ENCODE measurements around the gene IFT88.

Gene IFT88

GRCh38 chr13:20570517-20570916 lies 3.6 kb downstream of the IFT88 start:
- Histone ChIP-seq H3K27ac (ENCODE audit: low read depth, low read length) (no peak overlapping the region), H3K9me2 (replicated peaks; ENCODE audit: insufficient read depth, low read length) (no peaks in the 10 kb centered on the region), H3K79me2 (ENCODE audit: insufficient read depth, low read length) (no peaks in the 10 kb centered on the region), H3K27me3 (ENCODE audit: low read length) (no peaks in the 10 kb centered on the region), H3K36me3 (ENCODE audit: low read length) (no peaks in the 10 kb centered on the region), H4K20me1 (ENCODE audit: low read depth, low read length) (no peaks in the 10 kb centered on the region), H2AFZ (ENCODE audit: low read depth, low read length, severe bottlenecking) (no peak overlapping the region), H3F3A (ENCODE audit: insufficient read depth) (0 out of 2 replicates have a peak, but pooled peaks cover 3% of the 10 kb centered on the region), H3K9me3 (ENCODE audit: insufficient read depth, low read length) (peaks cover 4% of the 10 kb centered on the region; the same call in 1 of the 2 replicates), H3K4me3 (ENCODE audit: insufficient read depth, low read length, poor library complexity, severe bottlenecking) (no peak overlapping the region), H3K4me2 (ENCODE audit: low read depth, low read length, poor library complexity, severe bottlenecking) (no peak overlapping the region), H3K9ac (ENCODE audit: low read length) (no peak overlapping the region)
- no peak for TF ChIP-seq EZH2phosphoT487 (conservative IDR thresholded peaks at IDR 0.05; ENCODE audit: low read length)
- no peak for TF ChIP-seq CTCF (IDR thresholded peaks at IDR 0.05; ENCODE audit: insufficient read depth, low read length, poor library complexity, severe bottlenecking)

- Histone ChIP-seq H3K4me2 (ENCODE audit: low read depth, low read length, poor library complexity, severe bottlenecking) (no peak overlapping the region), H4K20me1 (ENCODE audit: low read depth, low read length) (no peaks in the 10 kb centered on the region), H3K79me2 (ENCODE audit: insufficient read depth, low read length) (no peaks in the 10 kb centered on the region), H3K27ac (ENCODE audit: low read depth, low read length) (no peak overlapping the region), H3K9me2 (replicated peaks; ENCODE audit: insufficient read depth, low read length) (no peaks in the 10 kb centered on the region), H3K9ac (ENCODE audit: low read length) (no peak overlapping the region), H3K36me3 (ENCODE audit: low read length) (no peaks in the 10 kb centered on the region), H2AFZ (ENCODE audit: low read depth, low read length, severe bottlenecking) (no peak overlapping the region), H3K27me3 (ENCODE audit: low read length) (no peaks in the 10 kb centered on the region), H3K4me3 (ENCODE audit: insufficient read depth, low read length, poor library complexity, severe bottlenecking) (no peak overlapping the region), H3K9me3 (ENCODE audit: insufficient read depth, low read length) (no peaks in the 10 kb centered on the region), H3F3A (ENCODE audit: insufficient read depth) (0 out of 2 replicates have a peak, but pooled peaks cover 3% of the 10 kb centered on the region)
- no peak for TF ChIP-seq EZH2phosphoT487 (conservative IDR thresholded peaks at IDR 0.05; ENCODE audit: low read length)
These were observed 4.7 kb downstream of the IFT88 start for GRCh38 chr13:20571676-20572075.

- Histone ChIP-seq H3K36me3 (ENCODE audit: low read length) (no peaks in the 10 kb centered on the region), H3K79me2 (ENCODE audit: insufficient read depth, low read length) (no peaks in the 10 kb centered on the region), H3K9me2 (replicated peaks; ENCODE audit: insufficient read depth, low read length) (no peaks in the 10 kb centered on the region), H3F3A (ENCODE audit: insufficient read depth) (0 out of 2 replicates have a peak, but pooled peaks cover 2% of the 10 kb centered on the region), H3K27me3 (ENCODE audit: low read length) (no peaks in the 10 kb centered on the region), H3K4me2 (ENCODE audit: low read depth, low read length, poor library complexity, severe bottlenecking) (no peak overlapping the region), H2AFZ (ENCODE audit: low read depth, low read length, severe bottlenecking) (no peak overlapping the region), H3K9ac (ENCODE audit: low read length) (no peak overlapping the region), H3K27ac (ENCODE audit: low read depth, low read length) (no peak overlapping the region), H3K4me3 (ENCODE audit: insufficient read depth, low read length, poor library complexity, severe bottlenecking) (no peak overlapping the region), H3K9me3 (ENCODE audit: insufficient read depth, low read length) (no peaks in the 10 kb centered on the region), H4K20me1 (ENCODE audit: low read depth, low read length) (no peaks in the 10 kb centered on the region)
- TF ChIP-seq EZH2phosphoT487 (conservative IDR thresholded peaks at IDR 0.05; ENCODE audit: low read length) (no peak), CTCF (IDR thresholded peaks at IDR 0.05; ENCODE audit: insufficient read depth, low read length, poor library complexity, severe bottlenecking) (no peak)
These were observed 6.2 kb downstream of the IFT88 start for GRCh38 chr13:20573186-20573585.

GRCh38 chr13:20573636-20574035 lies 6.7 kb downstream of the IFT88 start:
- Histone ChIP-seq H3F3A (ENCODE audit: insufficient read depth) (no peaks in the 10 kb centered on the region), H2AFZ (ENCODE audit: low read depth, low read length, severe bottlenecking) (no peak overlapping the region), H3K36me3 (ENCODE audit: low read length) (no peaks in the 10 kb centered on the region), H3K4me2 (ENCODE audit: low read depth, low read length, poor library complexity, severe bottlenecking) (no peak overlapping the region), H3K9ac (ENCODE audit: low read length) (no peak overlapping the region), H3K27me3 (ENCODE audit: low read length) (no peaks in the 10 kb centered on the region), H3K4me3 (ENCODE audit: insufficient read depth, low read length, poor library complexity, severe bottlenecking) (no peak overlapping the region), H3K27ac (ENCODE audit: low read depth, low read length) (no peak overlapping the region), H3K9me2 (replicated peaks; ENCODE audit: insufficient read depth, low read length) (no peaks in the 10 kb centered on the region), H3K9me3 (ENCODE audit: insufficient read depth, low read length) (no peaks in the 10 kb centered on the region), H3K79me2 (ENCODE audit: insufficient read depth, low read length) (no peaks in the 10 kb centered on the region), H4K20me1 (ENCODE audit: low read depth, low read length) (no peaks in the 10 kb centered on the region)
- TF ChIP-seq EZH2phosphoT487 (conservative IDR thresholded peaks at IDR 0.05; ENCODE audit: low read length) (no peak), CTCF (IDR thresholded peaks at IDR 0.05; ENCODE audit: insufficient read depth, low read length, poor library complexity, severe bottlenecking) (no peak)

Measured in SU-DHL-6 (cell line).